KG1 (cell line): Measurements from ENCODE around the gene IRX2.

ENCODE experiments used
- DNase-seq: peaks from one replicate; lab custom pipeline; 2025; lab: John Stamatoyannopoulos, UW

Gene IRX2

DNA sequence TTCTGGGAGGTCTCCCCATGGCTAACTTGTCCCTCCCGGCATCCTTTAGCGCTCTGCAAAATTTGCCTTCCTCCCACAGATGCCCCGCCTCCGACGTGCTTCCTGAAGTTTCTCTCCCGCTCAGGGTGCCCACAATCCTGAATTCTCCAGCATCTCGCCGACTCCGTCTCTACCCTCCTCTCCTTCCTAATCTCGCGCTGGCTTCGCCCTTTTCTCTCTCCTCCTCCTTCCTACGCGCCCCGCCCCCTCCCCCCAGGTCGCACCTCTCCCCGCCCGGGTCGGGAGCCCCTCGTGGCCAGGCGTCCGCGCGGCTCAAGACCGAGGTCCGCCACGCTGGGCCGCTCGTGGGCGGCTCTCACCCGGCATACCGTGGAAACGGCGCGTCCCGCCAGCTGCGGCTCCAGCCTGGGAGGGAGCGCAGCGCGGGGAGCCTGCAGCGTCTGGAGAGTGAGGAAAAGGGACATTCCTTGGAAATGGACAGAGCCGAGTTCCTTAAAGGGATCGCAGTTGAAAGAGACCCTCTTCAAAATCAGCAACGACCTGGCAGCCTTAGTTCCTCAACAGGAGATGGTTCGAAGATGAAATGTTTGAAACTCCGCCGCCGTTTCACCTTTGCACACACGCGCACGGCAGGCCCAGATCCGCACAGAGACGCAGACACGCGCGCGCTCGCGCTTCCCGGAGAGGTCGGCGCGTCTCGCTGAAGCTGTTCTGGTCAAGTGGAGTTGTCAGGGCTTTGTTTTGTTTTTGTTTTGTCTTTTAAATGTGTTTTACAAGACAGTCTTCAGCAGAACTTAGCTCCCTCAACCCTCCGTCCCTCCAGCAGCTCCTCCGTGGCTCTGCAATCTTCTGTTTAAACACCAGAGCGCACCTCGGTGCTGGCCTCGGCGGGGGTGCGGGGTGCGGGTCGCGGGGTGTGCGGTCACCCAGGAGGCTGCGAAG lies 5.0 kb upstream of the IRX2 start:
- no peak for DNase-seq

DNA sequence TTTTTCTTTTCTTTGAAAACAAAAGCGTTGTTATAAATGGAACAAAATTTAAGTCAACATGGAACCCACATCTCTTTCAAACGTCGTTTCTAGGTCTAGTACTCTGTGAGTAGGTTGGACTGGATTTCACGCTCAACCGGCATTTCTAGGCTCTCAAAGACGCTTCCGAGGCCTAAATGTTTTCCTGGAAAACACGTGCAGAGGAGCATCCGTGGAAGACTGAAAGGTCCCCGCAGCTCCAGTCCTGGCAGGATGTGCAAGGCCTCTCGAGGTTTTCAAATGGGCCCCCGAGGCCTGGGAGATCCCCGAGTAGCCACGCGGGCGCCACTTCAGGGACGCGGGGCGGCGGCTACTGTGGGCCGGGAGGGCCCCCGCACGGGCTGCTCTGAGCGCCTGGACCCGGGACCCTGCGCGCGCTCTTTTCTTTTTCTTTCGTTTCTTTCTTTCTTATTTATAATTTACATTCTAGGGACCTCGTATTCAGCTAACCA lies 4.2 kb upstream of the IRX2 start:
- no peak for DNase-seq

DNA sequence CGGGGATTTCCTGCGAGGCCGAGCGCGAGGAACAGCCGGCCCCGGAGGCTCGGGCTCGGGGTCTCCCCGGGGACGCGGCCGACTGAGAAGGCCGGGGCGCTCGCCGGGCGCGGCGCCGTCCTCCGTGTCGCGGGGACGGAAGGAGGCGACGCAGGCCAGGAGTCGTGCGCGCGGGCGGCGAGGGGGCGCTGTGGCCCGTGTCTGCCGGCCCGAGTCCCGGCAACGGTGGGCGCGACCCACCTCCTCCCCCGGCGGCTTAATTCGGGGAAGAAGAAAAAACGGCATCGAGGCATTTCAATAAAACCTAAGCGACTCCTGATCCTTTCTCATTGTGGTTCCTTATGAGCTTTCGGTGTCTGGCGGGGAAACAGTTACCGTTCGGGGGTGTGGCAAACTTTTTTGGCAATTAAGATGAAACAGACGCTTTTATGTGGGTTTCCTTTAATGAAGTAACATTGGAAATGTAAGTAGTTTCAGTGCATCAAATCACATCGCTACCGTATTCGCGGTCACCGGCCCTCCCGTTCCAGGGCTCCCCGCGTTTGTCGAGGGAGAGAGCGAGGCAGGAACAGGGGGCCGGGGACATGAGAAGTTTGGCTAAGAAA lies 3.7 kb upstream of the IRX2 start:
- no peak for DNase-seq

DNA sequence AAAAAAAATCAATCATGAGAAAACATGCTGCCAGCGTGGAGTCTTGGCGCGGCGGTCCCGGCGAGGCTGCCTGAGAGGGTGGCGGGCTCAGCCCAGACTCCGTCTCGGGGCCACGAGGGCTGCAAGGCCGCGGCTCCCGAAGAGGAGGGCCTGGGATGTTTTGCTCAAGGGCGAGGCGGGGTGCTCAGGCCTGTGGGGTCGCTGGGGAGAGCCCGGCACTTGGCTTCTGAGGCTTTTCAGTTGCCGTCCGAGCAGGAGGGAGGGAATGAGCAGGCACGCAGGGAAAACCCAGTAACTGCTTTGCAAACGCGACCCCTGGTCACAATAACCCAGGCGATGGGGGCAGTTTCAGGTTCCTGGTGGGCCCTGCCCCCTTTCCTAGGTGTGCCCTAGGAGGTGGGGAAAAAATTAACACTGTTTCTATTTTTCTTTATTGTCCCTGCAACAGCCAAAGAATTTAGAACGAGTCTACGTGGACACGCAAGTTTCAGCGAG lies 3.2 kb upstream of the IRX2 start:
- DNase-seq: no peak

DNA sequence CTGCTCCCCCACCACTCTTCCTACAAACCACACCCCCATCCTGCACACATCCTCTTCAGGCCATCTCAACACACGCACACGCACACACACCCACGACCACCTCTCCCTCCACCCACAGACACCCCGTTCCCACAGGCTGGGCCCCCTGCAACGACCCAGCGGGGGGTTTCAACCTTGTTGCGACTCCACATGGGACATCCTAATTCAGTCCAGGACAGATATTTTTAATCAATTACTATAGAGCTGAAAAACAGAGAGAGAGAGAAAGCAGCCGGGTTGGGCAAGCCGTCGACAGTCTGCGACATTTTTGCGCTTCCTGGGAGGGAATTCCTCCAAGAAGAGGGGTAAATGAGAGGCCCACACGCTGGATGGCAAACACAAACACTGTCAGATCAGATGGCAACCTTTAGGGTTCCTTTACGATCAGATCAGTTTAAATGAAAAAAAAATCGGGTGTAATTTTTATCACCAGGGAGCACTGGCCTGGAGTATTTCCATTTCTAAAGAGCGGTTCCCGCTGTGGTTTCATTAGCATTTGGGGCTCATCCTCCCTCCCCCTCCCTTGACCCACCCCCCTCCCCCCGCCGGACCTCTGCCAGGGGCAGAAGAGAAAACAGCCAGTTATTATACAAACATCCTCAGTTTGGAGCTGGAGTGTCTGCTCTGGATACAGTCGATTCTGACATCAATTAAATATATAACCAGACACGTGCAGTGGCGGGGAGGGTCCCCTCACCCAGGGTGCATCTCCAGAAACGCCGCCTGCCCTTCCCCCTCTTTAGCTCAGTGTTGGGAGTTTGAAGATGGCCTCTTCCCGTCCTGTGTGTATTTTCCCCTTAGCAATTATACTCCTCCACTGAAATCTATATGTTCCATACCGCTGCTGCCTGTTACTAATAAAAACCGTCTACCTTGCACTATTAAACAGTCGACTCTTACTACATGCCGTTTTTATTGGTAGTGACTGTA lies 2.3 kb upstream of the IRX2 start:
- no peak for DNase-seq

DNA sequence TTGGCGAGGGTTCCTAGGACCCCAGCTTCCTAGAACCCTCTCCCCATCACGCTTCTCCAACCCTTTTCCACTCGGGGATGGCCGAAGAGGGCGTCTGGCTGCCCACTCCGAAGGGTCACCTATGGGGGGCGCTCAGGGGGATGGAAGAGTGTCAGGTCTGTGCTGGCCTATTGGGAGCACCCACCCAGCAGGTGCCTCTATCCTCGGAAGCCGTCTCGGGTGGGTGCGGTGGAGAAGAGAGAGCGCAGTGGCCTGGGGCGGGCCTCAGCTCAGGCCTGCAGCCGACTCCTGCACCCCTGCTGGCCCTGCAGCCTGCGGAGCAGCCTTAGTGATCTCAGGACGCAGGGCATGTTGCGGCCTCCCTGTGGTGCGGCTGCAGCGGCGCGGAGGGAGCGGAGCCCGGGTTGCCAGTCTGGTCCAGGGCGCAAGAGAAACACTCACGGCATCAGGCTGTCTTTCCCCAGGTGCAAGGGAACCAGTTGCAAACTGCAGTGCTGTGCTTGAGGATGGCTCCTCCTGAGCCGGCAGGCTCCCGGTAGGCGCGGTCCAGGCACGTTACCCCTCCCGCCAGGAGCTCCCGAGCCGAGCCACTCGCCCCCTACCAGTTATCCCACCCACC lies 1.5 kb upstream of the IRX2 start:
- no peak for DNase-seq

DNA sequence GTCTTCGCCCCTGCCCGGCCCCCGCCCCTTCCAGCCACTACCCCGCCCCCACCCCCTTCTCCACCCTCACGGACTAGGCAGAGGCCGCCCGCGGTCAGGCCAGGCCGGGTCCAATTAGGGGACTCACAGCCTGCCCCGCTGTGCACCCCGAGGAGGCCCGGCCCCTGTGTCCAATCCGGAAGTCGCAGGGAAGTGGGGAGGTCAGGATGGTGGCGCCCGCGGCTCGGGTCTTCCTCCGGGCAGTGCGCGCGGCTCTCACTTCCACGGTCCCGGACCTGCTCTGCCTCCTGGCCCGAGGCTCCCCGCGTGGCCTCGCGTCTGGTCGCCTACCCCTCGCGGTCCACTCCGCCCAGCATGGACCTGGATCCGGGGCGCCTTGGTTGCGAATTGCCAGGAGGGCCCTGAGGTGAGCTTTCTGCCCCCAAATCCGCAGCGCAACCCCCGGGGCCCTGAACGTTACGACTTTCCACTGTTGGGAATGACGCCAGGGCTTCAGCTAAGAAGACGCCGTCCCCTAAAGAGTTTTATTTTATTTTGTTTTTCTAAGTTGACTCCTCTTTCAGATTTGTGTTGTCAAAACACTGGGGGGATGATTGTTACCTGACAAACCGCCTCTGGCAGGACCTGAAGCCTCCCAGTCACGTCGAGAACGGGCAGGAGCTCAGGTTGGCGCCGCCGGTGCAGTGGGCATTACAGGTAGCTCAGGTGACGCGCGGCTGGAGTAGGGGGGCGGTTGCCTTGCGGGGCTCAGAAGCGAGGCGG lies 763 bp upstream of the IRX2 start:
- no peak for DNase-seq

DNA sequence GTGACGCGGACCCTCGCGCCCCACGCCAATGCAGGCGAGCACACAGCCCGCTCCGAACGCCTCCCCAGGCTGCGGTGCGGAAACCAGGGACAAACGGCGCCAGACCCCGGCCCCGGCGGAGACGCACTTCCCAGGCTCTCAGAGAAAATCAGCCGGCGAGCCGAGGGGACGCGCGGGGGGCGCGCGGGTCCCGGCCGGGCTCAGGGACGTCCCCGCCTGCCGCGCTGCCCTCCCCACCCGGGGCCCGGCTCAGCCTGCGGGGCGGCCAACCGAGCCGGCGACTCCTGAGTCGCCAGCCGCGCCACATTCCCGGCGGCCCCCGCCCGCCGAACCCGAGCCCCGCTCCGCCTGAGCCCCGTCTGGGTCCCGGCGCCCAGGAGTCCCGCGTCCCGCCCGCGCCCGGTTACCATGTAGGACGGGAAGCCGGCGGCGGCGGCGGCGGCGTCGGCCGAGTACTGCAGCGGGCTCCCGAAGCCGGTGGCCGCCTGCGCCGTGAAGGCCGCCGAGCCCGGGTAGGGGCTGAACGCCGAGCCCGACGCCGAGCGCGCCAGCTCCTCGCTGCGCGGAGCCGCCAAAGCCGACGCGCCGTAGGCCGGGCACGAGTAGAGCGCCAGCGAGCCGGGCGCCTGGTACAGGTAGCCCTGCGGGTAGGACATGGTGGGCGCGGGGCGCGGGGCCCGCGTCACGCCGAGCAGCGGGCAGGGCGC lies 566 bp downstream of the IRX2 start:
- DNase-seq: no peak

DNA sequence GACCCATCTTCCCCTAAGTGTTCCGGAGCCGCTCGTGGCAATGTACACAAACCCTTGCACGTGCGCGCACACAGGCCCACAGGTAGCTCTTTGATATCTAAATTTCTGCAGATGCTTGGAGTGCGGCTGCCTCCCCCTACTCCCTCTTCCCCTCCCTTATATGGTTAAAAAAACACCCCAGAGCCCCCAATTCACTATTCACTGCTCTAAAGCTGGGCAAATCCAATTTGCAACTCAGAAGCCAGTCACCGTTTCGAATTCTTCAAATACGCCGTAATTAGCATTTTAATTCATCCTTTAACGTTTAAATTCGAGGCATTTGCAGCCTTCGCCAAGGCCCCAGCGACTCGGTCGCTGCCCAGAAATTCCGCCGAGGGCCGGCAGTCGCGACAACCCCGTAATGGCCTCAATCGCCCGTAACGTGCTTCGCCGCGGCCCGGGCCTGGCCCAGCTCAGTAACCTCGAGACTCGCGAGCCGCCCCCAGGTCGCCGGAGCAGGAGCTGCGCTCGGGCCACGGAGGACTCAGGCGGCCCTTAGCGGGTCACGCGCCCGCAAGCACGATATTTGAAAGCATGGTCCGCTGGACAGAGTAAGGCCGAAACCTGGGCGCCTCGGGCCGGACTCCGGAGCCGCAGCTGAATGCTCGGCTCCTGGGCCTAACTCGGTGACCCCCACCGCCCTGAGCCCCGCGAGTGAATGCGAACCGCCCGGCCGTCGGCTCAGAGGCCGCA lies 1.3 kb downstream of the IRX2 start:
- DNase-seq: no peak

DNA sequence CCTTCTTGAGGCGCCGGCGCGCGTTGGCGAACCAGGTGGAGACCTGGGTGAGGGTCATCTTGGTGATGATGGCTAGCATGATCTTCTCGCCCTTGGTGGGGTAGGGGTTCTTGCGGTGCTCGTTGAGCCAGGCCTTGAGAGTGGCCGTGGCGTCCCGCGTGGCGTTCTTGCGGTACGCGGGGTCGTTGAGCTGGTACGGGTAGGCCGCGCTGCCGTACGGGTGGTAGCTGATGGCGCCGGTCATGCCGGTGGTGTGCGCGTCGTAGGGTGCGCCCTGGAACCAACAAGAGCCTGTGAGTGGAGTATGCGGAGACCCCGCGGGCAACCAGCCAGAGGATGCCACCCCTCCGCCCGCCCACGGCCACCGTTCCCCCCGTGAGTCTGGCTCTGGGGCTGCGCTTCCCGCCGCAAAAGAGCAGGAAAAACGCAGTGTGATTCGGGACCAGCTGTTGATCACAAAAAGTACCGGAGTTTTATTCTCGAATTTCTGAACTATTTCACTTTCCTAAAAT lies 1.9 kb downstream of the IRX2 start:
- DNase-seq: no peak

DNA sequence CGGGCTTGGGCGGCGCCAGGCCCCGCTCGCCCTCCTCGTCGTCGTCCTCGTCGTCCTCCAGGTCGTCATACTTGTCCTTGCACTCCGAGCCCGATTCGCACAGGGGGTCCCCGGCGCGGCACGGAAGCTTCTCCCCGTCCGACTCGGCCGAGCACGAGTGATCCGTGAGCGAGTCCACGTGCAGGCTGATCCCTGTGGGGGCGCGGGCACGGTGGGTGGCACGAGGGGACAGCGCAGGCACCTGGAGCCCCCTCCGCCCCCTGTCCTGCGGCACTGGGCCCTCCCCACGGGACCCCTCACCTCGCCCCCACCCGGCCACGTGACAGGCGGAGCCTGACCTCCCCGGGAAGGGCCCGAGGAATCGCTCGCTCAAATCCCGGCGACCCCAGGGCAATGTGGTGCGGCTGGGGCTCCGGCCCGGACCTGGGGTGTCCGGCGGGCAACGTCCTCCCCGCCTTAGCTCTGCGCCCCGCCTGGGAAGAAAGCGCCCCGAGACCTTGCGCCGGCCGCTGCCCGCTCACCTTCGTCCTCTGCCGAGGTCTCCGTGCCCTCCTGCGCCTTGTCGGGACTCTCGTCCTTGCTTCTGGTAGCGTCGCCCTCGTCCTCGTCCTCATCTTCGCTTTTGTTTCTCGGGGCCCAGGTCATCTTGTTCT lies 2.5 kb downstream of the IRX2 start:
- DNase-seq: no peak

DNA sequence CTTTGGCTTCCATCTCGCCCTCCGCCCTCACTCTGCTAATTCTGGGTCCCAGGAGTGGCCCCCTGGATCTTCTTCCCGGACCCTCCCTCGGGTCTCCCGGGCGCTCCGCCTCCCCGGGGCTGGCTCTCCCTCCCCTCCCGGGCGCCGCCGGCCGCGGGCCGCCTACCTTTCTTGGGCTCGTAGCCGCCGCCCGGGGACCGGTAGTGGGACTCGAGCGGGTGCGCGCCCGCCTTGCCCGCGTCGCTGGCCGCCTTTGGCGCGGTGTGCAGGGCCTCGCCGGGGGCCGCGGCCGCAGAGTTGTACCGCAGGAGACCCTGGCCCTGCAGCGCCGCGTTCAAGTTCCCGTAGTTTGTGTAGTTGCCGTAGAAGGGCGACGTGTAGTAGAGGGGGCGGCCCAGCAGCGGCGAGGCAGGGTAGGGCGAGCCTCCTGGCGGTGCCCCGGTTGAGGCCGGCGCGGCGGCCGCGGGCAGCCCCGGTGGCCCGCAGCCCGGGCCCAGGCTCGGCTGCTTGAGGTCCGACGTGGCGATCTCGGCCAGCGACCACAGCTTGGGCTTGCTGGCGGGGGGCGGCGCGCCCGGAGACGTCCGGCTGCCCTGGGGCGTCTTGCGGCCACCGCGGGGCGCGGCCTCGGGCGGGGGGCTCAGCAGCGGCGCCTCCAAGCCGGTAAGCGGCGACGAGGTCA lies 3.2 kb downstream of the IRX2 start:
- no peak for DNase-seq

DNA sequence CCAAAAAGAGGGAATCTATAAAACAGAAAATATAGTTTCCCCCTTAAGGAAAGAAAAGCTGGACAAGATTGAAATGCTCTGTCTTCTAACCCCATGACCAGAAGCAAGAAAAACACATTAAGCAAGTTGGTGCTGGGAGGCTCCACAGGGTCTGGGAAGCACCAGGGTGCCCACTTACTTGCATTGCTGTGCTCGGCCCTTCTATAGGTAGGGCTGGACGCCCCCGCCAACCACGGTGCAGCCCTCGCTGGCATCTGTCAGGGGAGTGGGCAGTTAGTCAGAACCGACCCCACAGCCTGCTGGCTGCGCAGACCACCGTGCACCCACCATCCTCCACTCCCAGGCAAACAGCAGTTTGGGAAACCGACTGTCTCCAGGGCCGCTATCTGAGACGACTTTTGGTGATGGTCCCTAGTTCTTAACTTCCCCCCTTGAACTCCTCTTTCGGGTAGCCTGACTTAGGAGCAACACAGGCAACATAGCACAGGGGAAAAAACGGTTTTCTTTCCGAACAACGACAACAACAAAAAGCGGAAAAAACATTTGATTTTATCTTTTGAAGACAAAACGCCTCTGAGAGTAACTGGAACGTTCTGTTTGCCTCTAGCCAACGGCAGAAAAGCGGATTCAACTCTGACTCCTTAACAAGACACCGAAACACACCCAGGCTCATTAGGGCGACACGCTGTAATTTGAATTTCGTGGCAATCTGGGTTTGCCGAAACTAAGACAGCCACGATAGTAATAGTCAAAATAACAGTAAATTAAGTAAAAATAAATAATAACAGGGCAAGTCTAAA lies 3.9 kb downstream of the IRX2 start:
- no peak for DNase-seq

DNA sequence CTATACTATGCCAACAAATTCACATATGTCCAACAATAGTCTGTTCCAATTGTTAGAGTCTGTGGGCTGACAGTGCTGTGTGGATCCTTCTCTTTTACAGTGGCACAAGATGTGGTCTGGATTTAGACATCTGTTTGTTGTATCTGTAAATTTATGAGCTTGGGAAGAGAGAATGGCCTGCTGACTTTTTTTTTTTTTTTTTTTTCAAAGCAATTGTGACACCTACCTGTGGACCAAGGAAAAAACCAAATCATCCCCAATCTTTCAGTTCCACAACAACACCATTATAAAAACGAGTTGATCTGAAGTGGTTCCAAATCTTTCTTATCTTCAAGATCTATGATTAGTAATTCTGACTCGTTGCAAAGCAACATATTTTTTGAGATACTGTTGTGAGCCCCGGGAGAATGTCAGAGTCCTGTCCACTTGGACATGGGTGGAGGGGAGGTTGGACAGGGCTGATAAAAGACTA lies 4.9 kb downstream of the IRX2 start:
- DNase-seq: no peak

DNA sequence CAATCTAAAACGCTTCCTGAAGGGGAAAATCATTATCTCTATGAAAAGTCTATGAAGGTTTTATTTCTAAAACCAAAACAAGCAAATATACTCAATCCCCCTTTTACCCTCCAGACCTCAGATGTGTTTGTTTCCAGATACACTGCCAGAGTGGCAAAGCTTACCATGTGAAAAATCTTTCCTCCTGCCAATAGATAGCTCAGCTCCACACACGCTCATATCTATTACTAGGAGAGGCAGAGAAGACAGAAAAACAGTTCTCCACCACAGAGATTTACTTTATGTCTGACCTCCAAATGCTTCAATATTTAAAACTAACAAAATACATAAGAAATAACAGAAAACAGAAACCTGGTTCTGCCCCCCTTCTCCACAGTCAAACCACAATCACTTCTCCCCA lies 7.0 kb downstream of the IRX2 start:
- no peak for DNase-seq

DNA sequence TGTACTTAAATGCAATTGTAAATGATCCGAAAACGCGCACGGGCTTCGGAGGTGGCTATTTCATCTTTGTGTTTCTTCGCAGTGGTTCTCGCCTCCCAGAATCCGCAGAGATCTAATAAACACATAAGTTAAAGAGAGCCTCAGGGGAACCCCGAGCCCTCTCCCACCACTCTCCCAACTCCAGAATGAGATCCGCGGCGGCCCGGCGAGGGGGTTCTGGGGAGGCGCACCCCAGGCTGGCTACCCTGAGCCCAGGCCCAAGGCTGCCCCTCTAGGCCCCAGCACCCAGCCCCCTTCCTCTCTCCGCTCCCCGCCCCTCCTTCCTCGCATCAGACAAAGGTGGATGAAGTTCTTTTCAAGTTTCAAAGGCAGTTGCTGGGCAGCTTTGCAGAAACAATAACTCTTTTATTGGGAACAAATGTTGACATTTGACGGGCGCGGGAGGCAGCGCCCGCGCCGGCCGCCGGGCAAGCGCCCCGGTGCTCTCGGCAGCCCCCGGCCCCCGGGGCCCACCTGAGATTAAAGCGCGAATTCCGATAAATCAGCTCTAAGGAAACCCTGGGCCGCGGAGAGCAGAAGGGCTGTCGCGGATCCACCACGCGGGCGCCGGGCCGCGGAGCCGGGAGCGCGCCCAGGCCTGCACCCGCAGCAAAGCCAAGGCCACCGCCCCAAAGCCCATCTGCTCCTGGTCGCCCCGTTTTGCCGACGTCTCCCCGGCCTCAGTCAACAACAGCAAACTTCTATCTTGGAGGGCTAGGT lies 8.4 kb downstream of the IRX2 start:
- no peak for DNase-seq
